Dendritic cell treated with granulocyte-macrophage colony-stimulating factor and Interleukin-4, amounts not matched to agents 40 ng/mL and 50 ng/mL, for 4 days (primary cell): ENCODE data around the gene PNPLA3.
A peak's percentile ranks its signal among the peaks of the same experiment; 100 is the strongest.

Source experiments
- H3K27ac Mint-ChIP-seq: one replicate; pipeline ENCODE4 v1.8.0; 2022; ENCODE audit warnings: mild to moderate bottlenecking, mixed read lengths
- H3K27me3 Mint-ChIP-seq: one replicate; pipeline ENCODE4 v1.8.0; 2022; ENCODE audit warnings: mild to moderate bottlenecking, mixed read lengths
- H3K36me3 Mint-ChIP-seq: one replicate; pipeline ENCODE4 v1.8.0; 2022; ENCODE audit warnings: low read depth, mixed read lengths
- H3K4me1 Mint-ChIP-seq: one replicate; pipeline ENCODE4 v1.8.0; 2022; ENCODE audit warnings: low read depth, mixed read lengths
- H3K4me3 Mint-ChIP-seq: one replicate; pipeline ENCODE4 v1.8.0; 2022; ENCODE audit warnings: mild to moderate bottlenecking, moderate library complexity, mixed read lengths
- H3K9me3 Mint-ChIP-seq: one replicate; pipeline ENCODE4 v1.8.0; 2022; ENCODE audit warnings: mixed read lengths
- intact Hi-C: fragments of 100-400 bp; cut with micrococcal nuclease; formaldehyde crosslinking; loops from one replicate; pipeline ENCODE4 v1.15.0; 2022

The PNPLA3 gene

GRCh38 chr22:43953988-43954785, 30.6 kb downstream of the PNPLA3 start:
- peaks cover 33% of the 10 kb centered on the region for H3K4me1 Mint-ChIP-seq
- intact Hi-C loops: no loop called here
- peaks cover 9% of the 10 kb centered on the region for H3K27me3 Mint-ChIP-seq
- no peaks in the 10 kb centered on the region for H3K9me3 Mint-ChIP-seq
- peaks cover 16% of the 10 kb centered on the region for H3K36me3 Mint-ChIP-seq
- peak overlapping the region; percentile 91 for H3K27ac Mint-ChIP-seq
- H3K4me3 Mint-ChIP-seq: peak overlapping the region; percentile 93

GRCh38 chr22:43955040-43955882, 31.7 kb downstream of the PNPLA3 start, which contains the start of gene SAMM50:
Gene SAMM50, plus strand, starts transcription at chr22:43955442. Its CDS starts 136 bp downstream, at chr22:43955578.
- H3K4me1 Mint-ChIP-seq: peaks cover 33% of the 10 kb centered on the region
- peaks cover 9% of the 10 kb centered on the region for H3K27me3 Mint-ChIP-seq
- H3K4me3 Mint-ChIP-seq: peak within 1 kb of the TSS; percentile 93
- no peaks in the 10 kb centered on the region for H3K9me3 Mint-ChIP-seq
- peak within 1 kb of the TSS; percentile 91 for H3K27ac Mint-ChIP-seq
- H3K36me3 Mint-ChIP-seq: peaks cover 23% of the 10 kb centered on the region
- intact Hi-C loops: loop anchor here (5.0 kb wide), 1 partner anchor 143 kb away; the partner anchor contains the start of gene EFCAB6

- Mint-ChIP-seq H3K4me1 (peaks cover 33% of the 10 kb centered on the region), H3K27me3 (peaks cover 9% of the 10 kb centered on the region), H3K27ac (peak overlapping the region; percentile 91), H3K4me3 (peak overlapping the region; percentile 93), H3K9me3 (no peaks in the 10 kb centered on the region), H3K36me3 (peaks cover 30% of the 10 kb centered on the region)
- intact Hi-C loops: loop anchor here (5.0 kb wide), 1 partner anchor 144 kb away; the partner anchor contains the start of gene EFCAB6
These were observed 32.5 kb downstream of the PNPLA3 start for GRCh38 chr22:43955883-43956782.

- Mint-ChIP-seq H3K9me3 (no peaks in the 10 kb centered on the region), H3K27ac (peak overlapping the region; percentile 91)
These were observed 33.3 kb downstream of the PNPLA3 start for GRCh38 chr22:43956805-43957463.

GRCh38 chr22:43957871-43958270, 34.3 kb downstream of the PNPLA3 start:
- no peak overlapping the region for H3K27ac Mint-ChIP-seq
- no peaks in the 10 kb centered on the region for H3K9me3 Mint-ChIP-seq
- H3K4me3 Mint-ChIP-seq: no peak overlapping the region
- intact Hi-C loops: loop anchor here (5.0 kb wide), 1 partner anchor 146 kb away; the partner anchor contains the start of gene EFCAB6
- H3K36me3 Mint-ChIP-seq: peaks cover 30% of the 10 kb centered on the region
- peaks cover 33% of the 10 kb centered on the region for H3K4me1 Mint-ChIP-seq
- H3K27me3 Mint-ChIP-seq: no peaks in the 10 kb centered on the region

More at GRCh38 chr22:43956805-43957463, 33.3 kb downstream of the PNPLA3 start:
- Mint-ChIP-seq H3K4me3 (no peak overlapping the region), H3K27me3 (peaks cover 4% of the 10 kb centered on the region), H3K36me3 (peaks cover 30% of the 10 kb centered on the region), H3K4me1 (peaks cover 33% of the 10 kb centered on the region)
- intact Hi-C loops: loop anchor here (5.0 kb wide), 1 partner anchor 145 kb away; the partner anchor contains the start of gene EFCAB6

- no peak overlapping the region for H3K27ac Mint-ChIP-seq
- intact Hi-C loops: no loop called here
- H3K27me3 Mint-ChIP-seq: no peaks in the 10 kb centered on the region
- peaks cover 77% of the 10 kb centered on the region for H3K36me3 Mint-ChIP-seq
- H3K9me3 Mint-ChIP-seq: no peaks in the 10 kb centered on the region
- H3K4me3 Mint-ChIP-seq: no peak overlapping the region
- H3K4me1 Mint-ChIP-seq: no peaks in the 10 kb centered on the region
These were observed 40.8 kb downstream of the PNPLA3 start for GRCh38 chr22:43964314-43964857.

- H3K4me1 Mint-ChIP-seq: no peaks in the 10 kb centered on the region
- intact Hi-C loops: no loop called here
- no peaks in the 10 kb centered on the region for H3K9me3 Mint-ChIP-seq
- no peak overlapping the region for H3K4me3 Mint-ChIP-seq
- no peak overlapping the region for H3K27ac Mint-ChIP-seq
- no peaks in the 10 kb centered on the region for H3K27me3 Mint-ChIP-seq
- peaks cover 92% of the 10 kb centered on the region for H3K36me3 Mint-ChIP-seq
These were observed 43.5 kb downstream of the PNPLA3 start for GRCh38 chr22:43967069-43967468.

- no peaks in the 10 kb centered on the region for H3K9me3 Mint-ChIP-seq
- intact Hi-C loops: no loop called here
- H3K4me1 Mint-ChIP-seq: no peaks in the 10 kb centered on the region
- no peak overlapping the region for H3K27ac Mint-ChIP-seq
- H3K27me3 Mint-ChIP-seq: no peaks in the 10 kb centered on the region
- peaks cover 100% of the 10 kb centered on the region for H3K36me3 Mint-ChIP-seq
- no peak overlapping the region for H3K4me3 Mint-ChIP-seq
These were observed 45.0 kb downstream of the PNPLA3 start for GRCh38 chr22:43968614-43969013.

GRCh38 chr22:43969021-43969878, 45.6 kb downstream of the PNPLA3 start:
- Mint-ChIP-seq H3K9me3 (no peaks in the 10 kb centered on the region), H3K27me3 (no peaks in the 10 kb centered on the region), H3K4me1 (no peaks in the 10 kb centered on the region), H3K27ac (no peak overlapping the region), H3K4me3 (no peak overlapping the region), H3K36me3 (peaks cover 100% of the 10 kb centered on the region)
- intact Hi-C loops: no loop called here

GRCh38 chr22:43969989-43970755, 46.6 kb downstream of the PNPLA3 start:
- Mint-ChIP-seq H3K36me3 (peaks cover 100% of the 10 kb centered on the region), H3K27ac (no peak overlapping the region), H3K9me3 (no peaks in the 10 kb centered on the region), H3K4me3 (no peak overlapping the region), H3K4me1 (no peaks in the 10 kb centered on the region), H3K27me3 (no peaks in the 10 kb centered on the region)
- intact Hi-C loops: no loop called here

- intact Hi-C loops: no loop called here
- no peak overlapping the region for H3K4me3 Mint-ChIP-seq
- no peaks in the 10 kb centered on the region for H3K9me3 Mint-ChIP-seq
- H3K27me3 Mint-ChIP-seq: no peaks in the 10 kb centered on the region
- no peaks in the 10 kb centered on the region for H3K4me1 Mint-ChIP-seq
- peaks cover 100% of the 10 kb centered on the region for H3K36me3 Mint-ChIP-seq
- no peak overlapping the region for H3K27ac Mint-ChIP-seq
These were observed 47.5 kb downstream of the PNPLA3 start for GRCh38 chr22:43971112-43971511.
